HL-60/S4 (cell line): ENCODE measurements around the gene ABCC8.

Source experiments
- in situ Hi-C: fragments of 300-500 bp; cut with MboI; formaldehyde crosslinking; loops from 2 replicates; pipeline ENCODE4 v1.14.3; 2022; ENCODE audit warnings: low sequenced_read_pairs

The ABCC8 gene

DNA sequence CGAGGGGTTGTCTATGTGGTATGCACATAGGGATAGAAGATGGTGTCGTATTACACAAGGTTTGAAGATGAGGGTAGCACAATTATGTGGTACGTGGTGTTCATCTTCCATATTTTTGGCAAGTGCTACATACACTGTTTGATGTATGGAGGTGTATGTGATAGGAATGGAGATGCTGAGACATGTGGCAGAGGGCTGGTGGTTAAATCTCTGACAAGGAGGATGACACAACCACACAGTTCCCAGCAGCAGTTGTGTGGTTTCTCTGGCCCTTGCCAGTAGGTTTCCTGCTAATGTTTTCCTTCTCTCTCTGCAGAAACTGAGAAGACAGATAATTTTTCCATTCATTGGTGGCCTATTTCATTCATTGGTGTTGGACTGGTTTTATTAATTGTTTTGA lies 108.1 kb downstream of the ABCC8 start:
- in situ Hi-C loops, result no loop called here

DNA sequence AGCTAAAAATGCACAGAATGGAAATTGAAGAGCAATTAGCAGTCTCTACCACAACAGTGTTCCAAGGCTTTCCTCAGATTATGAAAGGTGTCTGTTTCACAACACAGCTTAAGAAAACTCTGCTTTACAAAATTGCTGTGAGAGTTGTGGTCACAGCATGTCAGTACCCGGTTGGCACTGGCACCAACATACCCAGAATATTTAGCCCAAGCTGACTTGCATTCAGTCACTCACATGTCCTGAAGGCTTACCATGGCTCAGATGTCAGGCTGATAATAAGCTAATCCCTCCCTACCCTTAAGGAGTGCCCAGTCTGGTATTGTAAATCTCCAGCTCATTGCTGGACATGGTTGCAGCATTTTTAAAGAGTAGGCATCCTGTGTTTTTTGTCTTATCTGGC lies 110.2 kb downstream of the ABCC8 start:
- in situ Hi-C loops, result no loop called here

GRCh38 chr11:17354601-17354991 lies 122.0 kb downstream of the ABCC8 start:
- in situ Hi-C loops, result no loop called here

DNA sequence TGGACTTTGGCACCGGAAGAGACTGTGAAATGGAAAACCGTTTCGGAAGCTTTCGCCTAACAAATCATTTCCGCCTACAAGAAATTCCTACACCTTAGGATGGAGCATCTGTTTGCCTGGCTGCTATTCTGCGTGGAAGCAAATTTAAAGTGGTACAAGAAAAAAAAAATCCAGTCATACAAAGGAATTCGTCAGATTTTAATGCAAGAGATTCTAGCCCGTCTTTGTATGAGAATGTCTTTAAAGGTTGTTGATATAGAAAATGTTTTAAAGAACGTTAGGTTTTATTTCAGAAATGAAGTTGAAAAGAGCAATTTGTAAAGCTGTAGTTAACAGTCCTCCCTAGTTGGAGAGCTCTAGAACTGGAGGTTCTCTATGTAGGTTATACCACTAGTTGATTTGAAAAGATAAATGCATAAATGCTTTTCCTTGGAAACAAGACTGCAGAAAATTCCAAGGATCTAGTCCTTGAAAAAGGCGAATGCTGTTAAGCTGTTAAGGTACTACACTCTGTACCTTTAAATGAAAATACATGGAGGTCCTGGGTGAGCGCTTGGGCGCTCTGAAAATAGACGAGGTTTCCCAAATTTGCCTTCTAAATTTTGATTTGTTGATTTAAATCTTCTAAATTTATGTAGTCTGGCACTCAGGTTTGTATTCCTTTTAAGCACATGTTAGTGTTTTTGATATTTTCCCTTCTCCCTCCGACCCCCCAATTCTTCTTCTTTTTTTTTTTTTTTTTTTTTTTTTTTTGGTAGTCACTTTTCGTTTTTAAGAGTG lies 122.6 kb downstream of the ABCC8 start:
- in situ Hi-C loops, result no loop called here

GRCh38 chr11:17352950-17353820 lies 123.5 kb downstream of the ABCC8 start:
- in situ Hi-C loops, result no loop called here

- in situ Hi-C loops, result no loop called here
These were observed 125.0 kb downstream of the ABCC8 start, which contains the start of gene NCR3LG1 for GRCh38 chr11:17351510-17352176. TSS of gene NCR3LG1 (plus strand) at chr11:17351800. CDS start at chr11:17351970, 170 bp downstream.

- in situ Hi-C loops, result no loop called here
These were observed 125.5 kb downstream of the ABCC8 start for GRCh38 chr11:17351172-17351509.

GRCh38 chr11:17350455-17351171 lies 126.0 kb downstream of the ABCC8 start:
- in situ Hi-C loops, result no loop called here

DNA sequence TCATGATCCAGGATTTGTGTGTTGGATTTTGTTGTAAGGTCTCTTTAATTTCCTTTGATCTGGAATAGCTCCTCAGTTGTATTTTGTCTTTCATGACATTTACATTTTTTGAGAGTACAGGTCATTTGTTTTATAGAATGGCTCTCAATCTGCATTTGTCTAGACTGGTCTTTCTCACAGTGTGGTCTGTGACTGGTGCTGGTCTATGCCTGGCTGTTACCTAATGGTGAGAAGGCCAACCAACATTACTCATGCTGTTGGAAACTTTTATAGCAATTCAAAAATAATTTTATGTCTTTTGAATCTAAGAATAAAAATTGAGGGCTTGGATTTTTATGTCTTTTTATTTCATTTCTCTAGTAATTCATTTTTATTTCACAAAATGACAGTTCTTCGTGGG lies 129.0 kb downstream of the ABCC8 start:
- in situ Hi-C loops, result no loop called here

- in situ Hi-C loops, result no loop called here
These were observed 132.7 kb downstream of the ABCC8 start for GRCh38 chr11:17343907-17344306.

GRCh38 chr11:17343257-17343656 lies 133.4 kb downstream of the ABCC8 start:
- in situ Hi-C loops, result no loop called here
